Measurements from ENCODE around the gene NKAIN2. TPM values are rescaled to one million over a fixed set of nuclear protein-coding genes. Genes with fewer than 3 reads are reported as not detected.

The NKAIN2 gene
- total and polyA plus RNA-seq, 9 of the 15 experiments (the other 6 are each of a cell fraction or from before 2014, with no cell fraction given), result not detected

- WGBS (ENCODE audit: insufficient coverage, low coverage, missing lambda C conversion rate), result 0% methylated on average over 3 of the region's 3 CpGs
- H4K20me1 ChIP-seq (replicated peaks; ENCODE audit: control insufficient read depth, insufficient read depth, low read length), result no peaks in the 10 kb centered on the region
- no peaks in the 10 kb centered on the region for H3K27me3 ChIP-seq (ENCODE audit: control insufficient read depth in 2 of 2, insufficient read depth in 2 of 2, low read length in 2 of 2)
- ATAC-seq (no peak), DNase-seq (ENCODE audit: extremely low read depth in 1 of 4, low spot score in 3 of 4) (no peak), FAIRE-seq (no peak)
- ChIA-PET CTCF (ENCODE audit: low intra/inter-chr PET ratio) (no interaction called here), POLR2A (no interaction called here)
- H3K4me3 ChIP-seq, result no peak overlapping the region
- H3K9me3 ChIP-seq (replicated peaks; ENCODE audit: control insufficient read depth, insufficient read depth, low read depth, low read length), result no peaks in the 10 kb centered on the region
- no peak overlapping the region for H2AFZ ChIP-seq (ENCODE audit: low read depth, low read length)
- no peaks in the 10 kb centered on the region for H3K36me3 ChIP-seq (ENCODE audit: control insufficient read depth, insufficient read depth, low read length)
- TF ChIP-seq ZNF175 (CRISPR knock-in tag; IDR thresholded peaks at IDR 0.05; ENCODE audit: low read depth), result no peak
- no peak for TF ChIP-seq ILF3 (IDR thresholded peaks at IDR 0.05; ENCODE audit: borderline replicate concordance)
- TF ChIP-seq ZNF444 (CRISPR knock-in tag; IDR thresholded peaks at IDR 0.05), result no peak
- no peak for TF ChIP-seq CREB1 (IDR thresholded peaks at IDR 0.05)
- TF ChIP-seq CREB1 (CRISPR knock-in tag; IDR thresholded peaks at IDR 0.05), result no peak
- no peak for TF ChIP-seq SMARCE1 (IDR thresholded peaks at IDR 0.05)
- no peak for TF ChIP-seq ZNF316 (IDR thresholded peaks at IDR 0.05)
- no peak for TF ChIP-seq E2F4 (CRISPR knock-in tag; IDR thresholded peaks at IDR 0.05; ENCODE audit: low read depth)
- TF ChIP-seq ZC3H11A (IDR thresholded peaks at IDR 0.05; ENCODE audit: low read depth, low read length), result no peak
- TF ChIP-seq SRF (CRISPR knock-in tag; IDR thresholded peaks at IDR 0.05), result no peak
- no peak for TF ChIP-seq MTA3 (IDR thresholded peaks at IDR 0.05; ENCODE audit: borderline replicate concordance)
- TF ChIP-seq MXI1 (IDR thresholded peaks at IDR 0.05; ENCODE audit: low read depth, low read length), result no peak
- no peak for TF ChIP-seq HBP1 (CRISPR knock-in tag; IDR thresholded peaks at IDR 0.05)
- TF ChIP-seq FOXM1 (IDR thresholded peaks at IDR 0.05; ENCODE audit: low read depth), result no peak
- TF ChIP-seq FOXM1 (CRISPR knock-in tag; IDR thresholded peaks at IDR 0.05; ENCODE audit: low read depth), result no peak
- TF ChIP-seq CHD1 (IDR thresholded peaks at IDR 0.05; ENCODE audit: low read length), result no peak
- no peak overlapping the region for H3K27ac ChIP-seq (ENCODE audit: extremely low read depth, low read depth, low read length)
- no peaks in the 10 kb centered on the region for H3K4me1 ChIP-seq (replicated peaks in 1 of 2; ENCODE audit: control insufficient read depth in 2 of 2, insufficient read depth in 2 of 2, low read length in 2 of 2)
- H3K9me1 ChIP-seq (ENCODE audit: control insufficient read depth, insufficient read depth, low read length), result no peaks in the 10 kb centered on the region
- H3K9ac ChIP-seq (ENCODE audit: insufficient read depth in 1 of 2, low read depth in 2 of 2, low read length in 2 of 2), result no peak overlapping the region
- no TSS peak for BruUV-seq (replicated peaks)
- in situ Hi-C loops (cut with MboI), result no loop called here
- H3K79me2 ChIP-seq (ENCODE audit: control insufficient read depth, insufficient read depth, low read length), result no peaks in the 10 kb centered on the region
- H3K4me2 ChIP-seq (ENCODE audit: insufficient read depth, low read length), result no peak overlapping the region
- intact Hi-C loops (cut with micrococcal nuclease), result loop anchor here (10.0 kb wide), 1 partner anchor 1046 kb away; no protein-coding TSS in a partner anchor
These were observed 4.9 kb downstream of the NKAIN2 start for GRCh38 chr6:123808556-123808955.
